ENCODE measurements around the gene MLH1.

- no peak for TF ChIP-seq REST (IDR thresholded peaks at IDR 0.05; ENCODE audit: insufficient read depth in 1 of 2, low read depth in 2 of 2, low read length in 2 of 2)
- TF ChIP-seq POLR2AphosphoS5 (IDR thresholded peaks at IDR 0.05; ENCODE audit: low read depth, low read length) = no peak
- TF ChIP-seq TAF1 (IDR thresholded peaks at IDR 0.05; ENCODE audit: borderline replicate concordance, insufficient read depth, low read length) = no peak
These were observed 37.3 kb downstream of the MLH1 start for GRCh38 chr3:37030588-37030987.
